Psoas muscle (tissue), 8 donors: Measurements from ENCODE around the gene P2RX2. TPM values are rescaled to one million over a fixed set of nuclear protein-coding genes. Genes with fewer than 3 reads are reported as not detected.

ENCODE experiments used
- ATAC-seq, 4 donors: fragments of 200-7000 bp; cut with Tn5 transposase; one replicate each; pipeline ENCODE4 v1.9.1; 2020; ENCODE audit warnings: moderate library complexity in 3 of 4, mild to moderate bottlenecking in 2 of 4
- DNase-seq, 2 donors: peaks; one replicate each; pipeline ENCODE4 v3.0.0-alpha.2; 2020
- H3K27ac ChIP-seq: fragments of 200-600 bp; one replicate; pipeline ENCODE4 v1.8.0; 2022
- H3K27me3 ChIP-seq, 3 donors: fragments of 200-600 bp in 1 of 3; one replicate each; pipeline versions ENCODE4 v1.6.1 to v1.8.0; 2013 to 2022; ENCODE audit warnings: low read length in 2 of 3, mild to moderate bottlenecking in 2 of 3, moderate library complexity in 1 of 3; ENCODE audit not compliant: insufficient read depth in 3 of 3
- H3K36me3 ChIP-seq, 2 donors: fragments of 200-600 bp in 1 of 2; one replicate each; pipeline versions ENCODE4 v1.6.1 to v1.8.0; 2013 to 2022; ENCODE audit warnings: low read depth in 1 of 2, mild to moderate bottlenecking in 1 of 2, moderate library complexity in 1 of 2; ENCODE audit not compliant: insufficient read depth in 1 of 2
- H3K4me1 ChIP-seq: fragments of 200-600 bp; one replicate; pipeline ENCODE4 v1.8.0; 2022
- H3K4me3 ChIP-seq: fragments of 200-600 bp; one replicate; pipeline ENCODE4 v1.8.0; 2022; ENCODE audit warnings: mild to moderate bottlenecking
- H3K9me3 ChIP-seq: fragments of 200-600 bp; one replicate; pipeline ENCODE4 v1.8.0; 2022
- WGBS, 3 donors: extraction: QIAGEN DNeasy Blood & Tissue Kit; methylation state at CpG; one replicate each; pipeline versions ENCODE4 v1.1.6 to v1.1.7; 2013; 5-methylcytosine and 5-hydroxymethylcytosine counted together
- intact Hi-C, 2 donors: fragments of 100-400 bp; cut with DNase I; formaldehyde crosslinking; loops; one replicate each; pipeline versions ENCODE4 v1.11.0 to v1.14.2; 2022
- polyA plus RNA-seq, 3 donors: library from polyadenylated mRNA; stranded (reverse); fragments of 200-250 nt; gene quantifications; one replicate each; pipeline ENCODE4 v1.2.3, GENCODE V29; 2013
- total RNA-seq, 4 donors: library from RNA; stranded (reverse); fragmentation: NEBNext Ultra II Directional in 2 of 4; extraction: Animal tissue kit (Norgen Biotek cat#: 25700) in 2 of 4; gene quantifications; one replicate each; pipeline versions ENCODE4 v1.2.1 to v1.2.4, GENCODE V29; 2021 to 2023
- TF ChIP-seq, protein P1 (sequence below): fragments of 200-600 bp; IDR thresholded peaks from one replicate; pipeline ENCODE4 v1.8.0; 2022; ENCODE audit warnings: antibody characterized with exemption
- donor health status: healthy with polysubstance abuse.
- donor health status: DM: no; HTN: no; CAD: no; lungs with moderate emphysema.
- donor health status: Bipolar disorder and iron deficiency.
- donor health status: healthy.
- donor health status: DM: yes; HTN: yes; CAD: no.
- donor health status: DM: no; HTN: no; CAD: no.
- donor health status: DM: no; HTN: no; CAD: no.
- donor health status: DM: yes; HTN: yes; CAD: no.

Gene P2RX2
- total and polyA plus RNA-seq, 7 donors: 0.01 TPM; not detected in 6

DNA sequence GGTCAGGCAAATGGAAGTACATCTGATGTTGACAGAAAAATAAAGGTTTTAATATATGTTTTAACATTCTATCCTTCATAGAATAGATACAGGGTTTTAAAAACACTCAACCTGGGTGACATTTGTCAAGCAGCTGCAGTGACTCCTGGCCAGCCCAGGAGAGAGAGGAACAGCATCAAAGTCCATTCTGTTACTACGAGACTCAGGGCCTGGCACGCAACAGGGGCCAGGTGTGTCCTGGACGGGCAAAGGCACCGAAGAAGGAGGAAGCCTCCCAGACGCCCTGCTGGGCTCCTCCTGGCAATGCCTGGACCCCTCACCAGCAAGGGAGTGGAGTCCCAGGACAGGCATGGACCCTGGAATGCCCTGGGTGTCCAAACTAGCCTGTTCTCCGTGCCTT is 30.3 kb upstream of the P2RX2 start:
- Histone ChIP-seq H3K4me1 (no peaks in the 10 kb centered on the region), H3K27me3 (no peaks in the 10 kb centered on the region), H3K36me3 (peaks cover 0 to 8% of the 10 kb centered on the region in 2 donors), H3K4me3 (no peak overlapping the region), H3K9me3 (no peaks in the 10 kb centered on the region), H3K27ac (no peak overlapping the region)
- DNase-seq (peak in 1 of 2 donors; percentile 11), ATAC-seq (no peak)
- WGBS, 3 donors: 69 to 82% (median 74%) methylated on average over 6 of the region's 6 CpGs
- TF ChIP-seq, protein P1, sequence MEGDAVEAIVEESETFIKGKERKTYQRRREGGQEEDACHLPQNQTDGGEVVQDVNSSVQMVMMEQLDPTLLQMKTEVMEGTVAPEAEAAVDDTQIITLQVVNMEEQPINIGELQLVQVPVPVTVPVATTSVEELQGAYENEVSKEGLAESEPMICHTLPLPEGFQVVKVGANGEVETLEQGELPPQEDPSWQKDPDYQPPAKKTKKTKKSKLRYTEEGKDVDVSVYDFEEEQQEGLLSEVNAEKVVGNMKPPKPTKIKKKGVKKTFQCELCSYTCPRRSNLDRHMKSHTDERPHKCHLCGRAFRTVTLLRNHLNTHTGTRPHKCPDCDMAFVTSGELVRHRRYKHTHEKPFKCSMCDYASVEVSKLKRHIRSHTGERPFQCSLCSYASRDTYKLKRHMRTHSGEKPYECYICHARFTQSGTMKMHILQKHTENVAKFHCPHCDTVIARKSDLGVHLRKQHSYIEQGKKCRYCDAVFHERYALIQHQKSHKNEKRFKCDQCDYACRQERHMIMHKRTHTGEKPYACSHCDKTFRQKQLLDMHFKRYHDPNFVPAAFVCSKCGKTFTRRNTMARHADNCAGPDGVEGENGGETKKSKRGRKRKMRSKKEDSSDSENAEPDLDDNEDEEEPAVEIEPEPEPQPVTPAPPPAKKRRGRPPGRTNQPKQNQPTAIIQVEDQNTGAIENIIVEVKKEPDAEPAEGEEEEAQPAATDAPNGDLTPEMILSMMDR: no peak
- intact Hi-C loops: no loop called here

DNA sequence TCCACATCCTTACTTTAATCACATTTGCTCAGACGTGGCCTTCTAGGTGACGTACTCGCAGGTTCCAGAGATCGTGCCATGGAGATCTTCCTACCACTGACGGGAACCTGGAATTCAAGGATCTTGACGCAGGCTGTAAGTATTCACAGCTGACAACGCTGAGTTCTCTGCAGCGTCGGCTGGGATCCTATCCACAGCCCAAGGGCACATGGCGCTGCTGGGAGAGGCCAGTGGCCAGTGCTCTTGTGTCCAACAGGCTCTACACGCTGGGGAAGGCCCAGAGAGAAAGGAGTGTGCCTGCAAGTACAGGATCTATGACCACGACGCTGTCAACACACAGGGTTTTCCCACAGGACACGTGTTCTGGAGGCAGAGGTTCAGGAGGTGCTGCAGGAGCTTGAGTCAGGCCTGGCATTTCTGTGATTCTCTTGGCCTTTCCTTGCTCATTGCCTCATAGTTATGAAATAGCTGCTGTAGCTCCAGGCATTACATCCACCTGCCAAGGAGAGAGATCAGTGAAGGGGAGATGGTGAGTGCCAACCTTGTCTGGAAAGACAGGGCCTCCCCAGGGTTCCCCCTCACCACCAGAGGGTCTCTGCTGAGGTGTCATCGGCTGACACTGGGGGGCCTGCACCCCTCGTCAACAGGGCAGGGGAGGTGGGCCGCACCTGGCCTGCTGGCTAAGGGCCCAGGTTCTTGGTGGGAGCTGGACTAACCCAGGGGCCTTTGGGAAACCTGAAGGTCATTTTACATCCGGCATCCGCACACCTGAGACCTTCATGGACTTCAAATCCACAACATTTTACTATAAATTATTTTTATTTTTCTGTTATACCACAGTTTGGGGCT is 29.5 kb upstream of the P2RX2 start:
- Histone ChIP-seq H3K4me3 (no peak overlapping the region), H3K27me3 (no peaks in the 10 kb centered on the region), H3K9me3 (no peaks in the 10 kb centered on the region), H3K4me1 (no peaks in the 10 kb centered on the region), H3K36me3 (peaks cover 0 to 5% of the 10 kb centered on the region in 2 donors), H3K27ac (no peak overlapping the region)
- DNase-seq (no peak), ATAC-seq (no peak)
- TF ChIP-seq, protein P1: no peak
- WGBS, 3 donors: 76 to 93% (median 87%) methylated on average over 19 of the region's 19 CpGs
- intact Hi-C loops: no loop called here

GRCh38 chr12:132591107-132591935 is 27.3 kb upstream of the P2RX2 start:
- H3K27me3 ChIP-seq: peaks cover 0 to 10% (median 0%) of the 10 kb centered on the region in 3 donors
- no peak overlapping the region for H3K27ac ChIP-seq
- DNase-seq: peak in 1 of 2 donors; percentile 10
- TF ChIP-seq, protein P1: no peak
- intact Hi-C loops: no loop called here
- H3K9me3 ChIP-seq: no peaks in the 10 kb centered on the region
- no peaks in the 10 kb centered on the region for H3K4me1 ChIP-seq
- H3K36me3 ChIP-seq: no peaks in the 10 kb centered on the region
- H3K4me3 ChIP-seq: no peak overlapping the region
- ATAC-seq: no peak
- WGBS, 3 donors: 87 to 89% (median 88%) methylated on average over 45 of the region's 45 CpGs

GRCh38 chr12:132592282-132592970 is 26.1 kb upstream of the P2RX2 start:
- TF ChIP-seq, protein P1: no peak
- Histone ChIP-seq H3K9me3 (no peaks in the 10 kb centered on the region), H3K36me3 (no peaks in the 10 kb centered on the region), H3K27ac (no peak overlapping the region), H3K27me3 (peaks cover 0 to 21% (median 0%) of the 10 kb centered on the region in 3 donors), H3K4me1 (no peaks in the 10 kb centered on the region), H3K4me3 (no peak overlapping the region)
- peak; percentile 10 to 31 for DNase-seq
- no peak for ATAC-seq
- WGBS, 3 donors: 81 to 82% (median 81%) methylated on average over 31 to 38 of the region's 38 CpGs
- intact Hi-C loops: no loop called here
